IMR-90 (cell line): ENCODE results near the gene RTBDN. TPM values are rescaled to one million over a fixed set of nuclear protein-coding genes. Genes with fewer than 3 reads are reported as not detected.

Experiments
- ATAC-seq: fragments of 200-7000 bp; cut with Tn5 transposase; 2 replicates; pipeline ENCODE4 v1.9.1; 2020; ENCODE audit warnings: low read depth, mild to moderate bottlenecking, moderate library complexity
- BruUV-seq: library from RNA; stranded (reverse); fragments of 400-500 nt; replicated peaks from 2 replicates; lab custom pipeline; 2021; lab: Mats Ljungman, UMichigan
- CTCF ChIA-PET: fragments of 300-600 bp; formaldehyde crosslinking; extraction: SDS; loops from one replicate; lab custom pipeline; 2021; ENCODE audit warnings: antibody characterized with exemption; lab: Yijun Ruan, JAX
- POLR2A ChIA-PET: fragments of 300-600 bp; sonication (Branson Sonifier 250); formaldehyde crosslinking; loops from one replicate; lab custom pipeline; 2022; ENCODE audit warnings: antibody characterized with exemption; ENCODE audit not compliant: unreplicated experiment; lab: Charles Lee
- DNase-seq: peaks from one replicate; pipeline ENCODE4 v3.0.0; 2013
- H2AFZ ChIP-seq: replicated peaks from 2 replicates; pipeline ENCODE3; 2013; ENCODE audit warnings: low read length, mild to moderate bottlenecking; ENCODE audit not compliant: poor library complexity
- H2AK5ac ChIP-seq: 2 replicates; pipeline ENCODE4 v1.6.1; 2013; ENCODE audit warnings: low read depth, low read length, inconsistent platforms
- H2AK9ac ChIP-seq: replicated peaks from 2 replicates; pipeline ENCODE3; 2013; ENCODE audit warnings: mild to moderate bottlenecking, low read depth, low read length, moderate library complexity; ENCODE audit not compliant: poor library complexity
- H2BK120ac ChIP-seq: 2 replicates; pipeline ENCODE4 v1.6.1; 2013; ENCODE audit warnings: low read depth, low read length, inconsistent platforms
- H2BK15ac ChIP-seq: 3 replicates; pipeline ENCODE4 v1.6.1; 2013; ENCODE audit warnings: low read depth, low read length, inconsistent platforms
- H2BK20ac ChIP-seq: 2 replicates; pipeline ENCODE4 v1.6.1; 2013; ENCODE audit warnings: low read depth, mild to moderate bottlenecking, inconsistent platforms, low read length, moderate library complexity
- H2BK5ac ChIP-seq: 2 replicates; pipeline ENCODE4 v1.6.1; 2013; ENCODE audit warnings: mild to moderate bottlenecking, low read depth, low read length, inconsistent platforms; ENCODE audit not compliant: poor library complexity, severe bottlenecking
- H3K14ac ChIP-seq: replicated peaks from 2 replicates; pipeline ENCODE4 v1.6.1; 2013; ENCODE audit warnings: low read depth, low read length, inconsistent platforms
- H3K18ac ChIP-seq: 2 replicates; pipeline ENCODE4 v1.6.1; 2013; ENCODE audit warnings: low read depth, low read length, control low read depth
- H3K23ac ChIP-seq: 2 replicates; pipeline ENCODE4 v1.6.1; 2013; ENCODE audit warnings: low read depth, low read length, inconsistent platforms
- H3K27ac ChIP-seq: 2 replicates; pipeline ENCODE4 v1.5.1; 2013; ENCODE audit warnings: mild to moderate bottlenecking, control low read depth, low read length; ENCODE audit not compliant: insufficient read depth
- H3K27me3 ChIP-seq: 2 replicates; pipeline ENCODE4 v1.6.1; 2013; ENCODE audit warnings: low read length; ENCODE audit not compliant: control insufficient read depth, insufficient read depth
- H3K36me3 ChIP-seq: 2 replicates; pipeline ENCODE4 v1.6.1; 2013; ENCODE audit warnings: low read length, mixed read lengths; ENCODE audit not compliant: control insufficient read depth, insufficient read depth
- H3K4ac ChIP-seq: 2 replicates; pipeline ENCODE4 v1.6.1; 2013; ENCODE audit warnings: low read depth, low read length, inconsistent platforms
- H3K4me1 ChIP-seq: 2 replicates; pipeline ENCODE4 v1.6.1; 2013; ENCODE audit warnings: low read length, mixed read lengths; ENCODE audit not compliant: control insufficient read depth, insufficient read depth
- H3K4me2 ChIP-seq: 2 replicates; pipeline ENCODE4 v1.6.1; 2013; ENCODE audit warnings: low read depth, mild to moderate bottlenecking, control low read depth, low read length, moderate library complexity
- H3K4me3 ChIP-seq: 2 replicates; pipeline ENCODE4 v1.5.1; 2013; ENCODE audit warnings: low read depth, mild to moderate bottlenecking, control low read depth, low read length, moderate library complexity; ENCODE audit not compliant: insufficient read depth
- H3K56ac ChIP-seq: 2 replicates; pipeline ENCODE4 v1.6.1; 2013; ENCODE audit warnings: low read length, inconsistent platforms; ENCODE audit not compliant: insufficient read depth; ENCODE audit errors: extremely low read depth
- H3K79me1 ChIP-seq, 2 experiments: 2 replicates each; pipeline ENCODE4 v1.6.1; 2013; ENCODE audit warnings: low read length in 2 of 2, inconsistent platforms in 1 of 2, low read depth in 1 of 2
- H3K9ac ChIP-seq: 2 replicates; pipeline ENCODE4 v1.6.1; 2013; ENCODE audit warnings: low read depth, low read length, control low read depth
- H3K9me1 ChIP-seq: 2 replicates; pipeline ENCODE4 v1.6.1; 2013; ENCODE audit warnings: low read length, inconsistent platforms; ENCODE audit not compliant: insufficient read depth
- H3K9me3 ChIP-seq: 2 replicates; pipeline ENCODE4 v1.6.1; 2013; ENCODE audit warnings: low read length; ENCODE audit not compliant: control insufficient read depth, insufficient read depth
- H4K20me1 ChIP-seq: 2 replicates; pipeline ENCODE4 v1.6.1; 2013; ENCODE audit warnings: low read length, inconsistent platforms; ENCODE audit not compliant: insufficient read depth
- H4K5ac ChIP-seq: 2 replicates; pipeline ENCODE4 v1.6.1; 2013; ENCODE audit warnings: mild to moderate bottlenecking, low read depth, low read length, control low read depth
- H4K8ac ChIP-seq, 2 experiments: 2 replicates each; pipeline ENCODE4 v1.6.1; 2013; ENCODE audit warnings: low read depth in 2 of 2, low read length in 2 of 2, control low read depth in 1 of 2, inconsistent platforms in 1 of 2
- H4K91ac ChIP-seq: 2 replicates; pipeline ENCODE4 v1.6.1; 2013; ENCODE audit warnings: low read depth, low read length, inconsistent platforms; ENCODE audit not compliant: insufficient read depth
- CHD1 ChIP-seq: IDR thresholded peaks from 2 replicates; pipeline ENCODE4 v1.6.1; 2012; ENCODE audit warnings: low read depth, low read length, improper control_type of control experiment
- FOS ChIP-seq: fragments of 150-350 bp; IDR thresholded peaks from 2 replicates; pipeline ENCODE4 v1.6.1; 2016; ENCODE audit warnings: low read depth, low read length
- MAZ ChIP-seq: IDR thresholded peaks from 2 replicates; pipeline ENCODE4 v1.6.1; 2012; ENCODE audit warnings: low read depth, mild to moderate bottlenecking, low read length, improper control_type of control experiment, moderate library complexity, borderline replicate concordance
- NFE2L2 ChIP-seq: fragments of 150-350 bp; IDR thresholded peaks from 2 replicates; pipeline ENCODE4 v1.6.1; 2016; ENCODE audit warnings: low read depth, mild to moderate bottlenecking, low read length
- POLR2A ChIP-seq: IDR thresholded peaks from 2 replicates; pipeline ENCODE4 v1.6.1; 2012; ENCODE audit warnings: mild to moderate bottlenecking, low read depth, low read length
- SMC3 ChIP-seq: fragments of 150-350 bp; IDR thresholded peaks from 2 replicates; pipeline ENCODE4 v1.6.1; 2016; ENCODE audit warnings: low read depth, mild to moderate bottlenecking, antibody characterized with exemption, low read length, moderate library complexity
- WGBS, 2 experiments: methylation state at CpG; one replicate each; pipeline versions ENCODE4 v1.1.5 to v1.1.7; 2013; ENCODE audit warnings: missing lambda C conversion rate in 2 of 2; ENCODE audit not compliant: insufficient read length in 1 of 2; ENCODE audit errors: extremely low coverage in 2 of 2; 5-methylcytosine and 5-hydroxymethylcytosine counted together
- dilution Hi-C: fragments of 300-500 bp; cut with HindIII; formaldehyde crosslinking; loops from one replicate; pipeline ENCODE4 v1.14.3; 2018; ENCODE audit warnings: low sequenced_read_pairs; ENCODE audit not compliant: unreplicated experiment
- in situ Hi-C: fragments of 300-500 bp; cut with MboI; formaldehyde crosslinking; loops from 3 replicates; pipeline ENCODE4 v1.14.3; 2019; ENCODE audit warnings: low sequenced_read_pairs, inconsistent platforms, mixed read lengths
- intact Hi-C: fragments of 100-400 bp; cut with micrococcal nuclease; formaldehyde crosslinking; loops from 2 replicates; pipeline ENCODE4 v1.10.0; 2022
- polyA plus RNA-seq, 3 experiments: library from polyadenylated mRNA; depleted of rRNA; stranded (reverse); fragments of >200 nt; gene quantifications; 2 replicates each; pipeline ENCODE4 v1.2.3, GENCODE V29; 2012; ENCODE audit warnings: low replicate concordance in 1 of 3
- total RNA-seq: library from RNA; depleted of rRNA; stranded (reverse); fragments of >200 nt; gene quantifications from 2 replicates; pipeline ENCODE4 v1.2.3, GENCODE V29; 2012
- TF ChIP-seq, protein P1 (sequence below): fragments of 150-350 bp; IDR thresholded peaks from 2 replicates; pipeline ENCODE4 v1.6.1; 2017; ENCODE audit warnings: mild to moderate bottlenecking, antibody characterized with exemption, low read length, low read depth

The RTBDN gene
- total and polyA plus RNA-seq, 2 of the 4 experiments (the other 2 are of a cell fraction) = 0.07 TPM; not detected in 1

DNA sequence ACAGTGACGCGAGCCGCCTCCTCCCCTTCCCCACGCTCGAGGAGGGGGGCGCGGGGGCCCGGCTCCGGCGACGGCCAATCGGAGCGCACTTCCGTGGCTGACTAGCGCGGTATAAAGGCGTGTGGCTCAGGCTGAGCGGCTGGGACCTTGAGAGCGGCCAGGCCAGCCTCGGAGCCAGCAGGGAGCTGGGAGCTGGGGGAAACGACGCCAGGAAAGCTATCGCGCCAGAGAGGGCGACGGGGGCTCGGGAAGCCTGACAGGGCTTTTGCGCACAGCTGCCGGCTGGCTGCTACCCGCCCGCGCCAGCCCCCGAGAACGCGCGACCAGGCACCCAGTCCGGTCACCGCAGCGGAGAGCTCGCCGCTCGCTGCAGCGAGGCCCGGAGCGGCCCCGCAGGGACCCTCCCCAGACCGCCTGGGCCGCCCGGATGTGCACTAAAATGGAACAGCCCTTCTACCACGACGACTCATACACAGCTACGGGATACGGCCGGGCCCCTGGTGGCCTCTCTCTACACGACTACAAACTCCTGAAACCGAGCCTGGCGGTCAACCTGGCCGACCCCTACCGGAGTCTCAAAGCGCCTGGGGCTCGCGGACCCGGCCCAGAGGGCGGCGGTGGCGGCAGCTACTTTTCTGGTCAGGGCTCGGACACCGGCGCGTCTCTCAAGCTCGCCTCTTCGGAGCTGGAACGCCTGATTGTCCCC, 42.9 kb downstream of the RTBDN start, which contains the start of gene JUNB:
Gene JUNB (plus strand): TSS at position 142 of the 706 bp plus-strand sequence. CDS start 286 bp downstream, at position 428.
- Histone ChIP-seq H3K27ac (peak within 1 kb of the TSS; percentile 89), H2AK9ac (peak within 1 kb of the TSS; percentile 97), H3K27me3 (no peaks in the 10 kb centered on the region), H3K56ac (peak within 1 kb of the TSS; percentile 89), H3K9me1 (no peaks in the 10 kb centered on the region; the same call in none of the 2 replicates), H3K18ac (peak within 1 kb of the TSS; percentile 64), H3K23ac (peak within 1 kb of the TSS; percentile 98), H4K91ac (peak within 1 kb of the TSS; percentile 91), H3K4me1 (peaks cover 19% of the 10 kb centered on the region), H4K5ac (peak within 1 kb of the TSS; percentile 44), H2BK20ac (peak within 1 kb of the TSS; percentile 63), H3K4ac (peak within 1 kb of the TSS; percentile 97), H3K4me2 (peak within 1 kb of the TSS; percentile 88), H3K36me3 (no peaks in the 10 kb centered on the region), H4K20me1 (peaks cover 20% of the 10 kb centered on the region), H4K8ac (peak within 1 kb of the TSS; percentile 45 to 92), H3K14ac (peak within 1 kb of the TSS; percentile 95), H2BK5ac (peak within 1 kb of the TSS; percentile 92), H3K79me1 (peaks cover 0 to 39% of the 10 kb centered on the region in 2 experiments; a peak in 2 of 4 replicates), H2AK5ac (peak within 1 kb of the TSS; percentile 85), H2BK120ac (peak within 1 kb of the TSS; percentile 67), H2BK15ac (peak within 1 kb of the TSS; percentile 87; the same call in 1 of the 3 replicates), H3K4me3 (peak within 1 kb of the TSS; percentile 97), H3K9ac (peak within 1 kb of the TSS; percentile 80), H2AFZ (peak within 1 kb of the TSS; percentile 81), H3K9me3 (no peaks in the 10 kb centered on the region)
- CTCF ChIA-PET = interaction anchor here (1.1 to 3.0 kb wide), 3 partner anchors 14 to 27 kb away, joined by 3 to 14 read pairs (median 11); no protein-coding TSS in a partner anchor
- ATAC-seq = peak; percentile 49
- intact Hi-C loops (loop anchor here (1.0 kb wide), 1 partner anchor 14 kb away; no protein-coding TSS in a partner anchor), in situ Hi-C loops (loop anchor here (25.0 kb wide), 1 partner anchor 1046 kb away; no protein-coding TSS in a partner anchor), dilution Hi-C loops (no loop called here)
- TF ChIP-seq SMC3 (no peak), FOS (peak; percentile 16; the same call in 1 of the 2 replicates), POLR2A (peak; percentile 99), CHD1 (peak; percentile 99), MAZ (peak; percentile 97), NFE2L2 (peak; percentile 61)
- TF ChIP-seq, protein P1, sequence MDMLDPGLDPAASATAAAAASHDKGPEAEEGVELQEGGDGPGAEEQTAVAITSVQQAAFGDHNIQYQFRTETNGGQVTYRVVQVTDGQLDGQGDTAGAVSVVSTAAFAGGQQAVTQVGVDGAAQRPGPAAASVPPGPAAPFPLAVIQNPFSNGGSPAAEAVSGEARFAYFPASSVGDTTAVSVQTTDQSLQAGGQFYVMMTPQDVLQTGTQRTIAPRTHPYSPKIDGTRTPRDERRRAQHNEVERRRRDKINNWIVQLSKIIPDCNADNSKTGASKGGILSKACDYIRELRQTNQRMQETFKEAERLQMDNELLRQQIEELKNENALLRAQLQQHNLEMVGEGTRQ = no peak
- WGBS, 2 experiments = 0% methylated on average over 51 of the region's 73 CpGs; no CpG with 5 or more reads in 1 of the 2 experiments
- TSS peak; percentile 85 for BruUV-seq
- POLR2A ChIA-PET = interaction anchor here (0.6 to 2.4 kb wide), 5 partner anchors 9 to 358 kb away, joined by 3 to 11 read pairs (median 3); partner anchors contain the start of genes IER2 and STX10
- peak; percentile 96 for DNase-seq
